SU-DHL-6 (cell line): Measurements from ENCODE around the gene PRM3.

Experiments
- H2AFZ ChIP-seq: fragments of 200-600 bp; sonication (generic); 2 replicates; pipeline ENCODE4 v1.6.1; 2014; ENCODE audit warnings: low read depth, mild to moderate bottlenecking, moderate library complexity, mixed read lengths, antibody characterized with exemption, low read length; ENCODE audit not compliant: severe bottlenecking
- H3F3A ChIP-seq: fragments of 200-600 bp; shearing (Covaris generic); 2 replicates; pipeline ENCODE4 v1.6.0; 2016; ENCODE audit warnings: antibody characterized with exemption, mild to moderate bottlenecking; ENCODE audit not compliant: insufficient read depth
- H3K27ac ChIP-seq: fragments of 200-600 bp; sonication (generic); 2 replicates; pipeline ENCODE4 v1.5.1; 2016; ENCODE audit warnings: low read depth, mild to moderate bottlenecking, low read length, moderate library complexity, mixed read lengths
- H3K27me3 ChIP-seq: fragments of 200-600 bp; sonication (generic), shearing (Covaris generic); 2 replicates; pipeline ENCODE4 v1.6.0; 2014; ENCODE audit warnings: mild to moderate bottlenecking, low read length
- H3K36me3 ChIP-seq: fragments of 200-600 bp; sonication (generic); 2 replicates; pipeline ENCODE4 v1.6.1; 2014; ENCODE audit warnings: mild to moderate bottlenecking, low read length, mixed read lengths
- H3K4me2 ChIP-seq: fragments of 300-600, 200-600 bp; shearing (Covaris generic), sonication (generic); 2 replicates; pipeline ENCODE4 v1.6.0; 2014; ENCODE audit warnings: low read length, low read depth, mild to moderate bottlenecking; ENCODE audit not compliant: poor library complexity, severe bottlenecking
- H3K4me3 ChIP-seq: fragments of 200-600 bp; sonication (generic); 2 replicates; pipeline ENCODE4 v1.5.1; 2014; ENCODE audit warnings: antibody characterized with exemption, low read length, mild to moderate bottlenecking, mixed read lengths; ENCODE audit not compliant: insufficient read depth, poor library complexity, severe bottlenecking
- H3K79me2 ChIP-seq: fragments of 200-600 bp; sonication (generic); 2 replicates; pipeline ENCODE4 v1.6.1; 2014; ENCODE audit warnings: mild to moderate bottlenecking, low read length, moderate library complexity; ENCODE audit not compliant: insufficient read depth
- H3K9ac ChIP-seq: fragments of 200-600 bp; sonication (generic); 2 replicates; pipeline ENCODE4 v1.7.0; 2014; ENCODE audit warnings: mild to moderate bottlenecking, low read length
- H3K9me2 ChIP-seq: fragments of 200-600 bp; sonication (generic); replicated peaks from 2 replicates; pipeline ENCODE4 v1.6.1; 2014; ENCODE audit warnings: low read length; ENCODE audit not compliant: insufficient read depth
- H3K9me3 ChIP-seq: fragments of 200-600 bp; sonication (generic); 2 replicates; pipeline ENCODE4 v1.6.1; 2014; ENCODE audit warnings: low read length, mixed read lengths; ENCODE audit not compliant: insufficient read depth
- H4K20me1 ChIP-seq: fragments of 200-600 bp; sonication (generic); 2 replicates; pipeline ENCODE4 v1.6.1; 2014; ENCODE audit warnings: low read depth, mild to moderate bottlenecking, antibody characterized with exemption, low read length, moderate library complexity, mixed read lengths
- CTCF ChIP-seq: fragments of 200-600 bp; sonication (generic); IDR thresholded peaks from one replicate; pipeline ENCODE4 v1.5.1; 2017; ENCODE audit warnings: antibody characterized with exemption, mild to moderate bottlenecking, low read length, moderate library complexity; ENCODE audit not compliant: insufficient read depth, poor library complexity, severe bottlenecking
- EZH2phosphoT487 ChIP-seq: fragments of 200-600 bp; sonication (generic), shearing (Covaris generic); conservative IDR thresholded peaks from 2 replicates; pipeline ENCODE4 v1.6.1; 2018; ENCODE audit warnings: mild to moderate bottlenecking, antibody characterized with exemption, low read length, moderate library complexity, mixed read lengths

PRM3 gene

GRCh38 chr16:11302977-11303376 lies 29.5 kb upstream of the PRM3 start:
- H4K20me1 ChIP-seq = no peaks in the 10 kb centered on the region
- no peaks in the 10 kb centered on the region for H3K79me2 ChIP-seq
- H3K4me2 ChIP-seq = no peak overlapping the region
- TF ChIP-seq CTCF = no peak
- no peak for TF ChIP-seq EZH2phosphoT487
- no peak overlapping the region for H3K4me3 ChIP-seq
- H3K9me3 ChIP-seq = 0 out of 2 replicates have a peak, but pooled peaks cover 1% of the 10 kb centered on the region
- no peaks in the 10 kb centered on the region for H3K36me3 ChIP-seq
- H3K27me3 ChIP-seq = no peaks in the 10 kb centered on the region
- no peaks in the 10 kb centered on the region for H3K9me2 ChIP-seq
- peaks cover 9% of the 10 kb centered on the region for H3F3A ChIP-seq
- no peak overlapping the region for H2AFZ ChIP-seq
- no peak overlapping the region for H3K27ac ChIP-seq
- no peak overlapping the region for H3K9ac ChIP-seq

GRCh38 chr16:11301645-11302501 lies 28.4 kb upstream of the PRM3 start:
- Histone ChIP-seq H3K27me3 (no peaks in the 10 kb centered on the region), H3K9me3 (no peaks in the 10 kb centered on the region), H3F3A (peaks cover 15% of the 10 kb centered on the region), H3K27ac (no peak overlapping the region), H3K79me2 (no peaks in the 10 kb centered on the region), H3K36me3 (no peaks in the 10 kb centered on the region), H3K4me3 (no peak overlapping the region), H3K9me2 (no peaks in the 10 kb centered on the region), H3K4me2 (no peak overlapping the region), H3K9ac (no peak overlapping the region), H4K20me1 (no peaks in the 10 kb centered on the region), H2AFZ (no peak overlapping the region)
- TF ChIP-seq EZH2phosphoT487 = no peak
- no peak for TF ChIP-seq CTCF

- no peak overlapping the region for H3K4me2 ChIP-seq
- H3K79me2 ChIP-seq = no peaks in the 10 kb centered on the region
- no peak overlapping the region for H3K9ac ChIP-seq
- H4K20me1 ChIP-seq = no peaks in the 10 kb centered on the region
- H3K9me3 ChIP-seq = no peaks in the 10 kb centered on the region
- H2AFZ ChIP-seq = no peak overlapping the region
- no peaks in the 10 kb centered on the region for H3K27me3 ChIP-seq
- peaks cover 28% of the 10 kb centered on the region for H3F3A ChIP-seq
- H3K9me2 ChIP-seq = no peaks in the 10 kb centered on the region
- no peaks in the 10 kb centered on the region for H3K36me3 ChIP-seq
- TF ChIP-seq EZH2phosphoT487 = no peak
- no peak for TF ChIP-seq CTCF
- H3K27ac ChIP-seq = no peak overlapping the region
- no peak overlapping the region for H3K4me3 ChIP-seq
Measured at GRCh38 chr16:11300560-11300892, 27.1 kb upstream of the PRM3 start.
